PC-9 (cell line): ENCODE measurements around the gene NPHS1. TPM values are rescaled to one million over a fixed set of nuclear protein-coding genes. Genes with fewer than 3 reads are reported as not detected.
A peak's percentile ranks its signal among the peaks of the same experiment; 100 is the strongest.

Source experiments
- BruUV-seq: library from RNA; stranded (reverse); fragments of 400-500 nt; replicated peaks from 2 replicates; lab custom pipeline; 2021; lab: Mats Ljungman, UMichigan
- CTCF ChIA-PET: fragments of 300-600 bp; sonication (Branson Sonifier 250); formaldehyde crosslinking; loops from one replicate; lab custom pipeline; 2022; ENCODE audit warnings: antibody characterized with exemption; lab: Charles Lee
- POLR2A ChIA-PET: fragments of 300-600 bp; sonication (Branson Sonifier 250); formaldehyde crosslinking; loops from one replicate; lab custom pipeline; 2022; ENCODE audit warnings: antibody characterized with exemption; ENCODE audit not compliant: unreplicated experiment; lab: Charles Lee
- DNase-seq, 2 experiments: peaks; one replicate each; pipeline versions ENCODE4 v3.0.0 to v3.0.0-alpha.2; 2015 to 2022; ENCODE audit warnings: mixed read lengths in 1 of 2
- H2AFZ ChIP-seq: fragments of 200-600 bp; sonication (generic); 2 replicates; pipeline ENCODE4 v1.8.1; 2017; ENCODE audit warnings: antibody characterized with exemption
- H3F3A ChIP-seq: fragments of 200-600 bp; sonication (generic); 2 replicates; pipeline ENCODE4 v1.8.1; 2017; ENCODE audit warnings: antibody characterized with exemption, mild to moderate bottlenecking, low read depth; ENCODE audit not compliant: insufficient read depth
- H3K27ac ChIP-seq: fragments of 200-600 bp; sonication (generic); 2 replicates; pipeline ENCODE4 v1.6.1; 2016; ENCODE audit warnings: mixed run types
- H3K27me3 ChIP-seq: fragments of 200-600 bp; sonication (generic); 2 replicates; pipeline ENCODE4 v1.6.1; 2016; ENCODE audit warnings: low read depth, mixed run types; ENCODE audit not compliant: insufficient read depth
- H3K36me3 ChIP-seq: fragments of 200-600 bp; sonication (generic); 2 replicates; pipeline ENCODE4 v1.6.1; 2016; ENCODE audit warnings: low read depth, mixed run types
- H3K4me1 ChIP-seq: fragments of 200-600 bp; sonication (generic); replicated peaks from 2 replicates; pipeline ENCODE4 v1.6.1; 2016; ENCODE audit warnings: mixed run types; ENCODE audit not compliant: insufficient read depth
- H3K4me2 ChIP-seq: fragments of 200-600 bp; sonication (generic); 2 replicates; pipeline ENCODE4 v1.6.1; 2017; ENCODE audit warnings: mixed run types
- H3K4me3 ChIP-seq: fragments of 200-600 bp; sonication (generic); 2 replicates; pipeline ENCODE4 v1.6.1; 2016; ENCODE audit warnings: mixed run types
- H3K79me2 ChIP-seq: fragments of 200-600 bp; sonication (generic); 2 replicates; pipeline ENCODE4 v1.6.1; 2017; ENCODE audit warnings: low read depth, mixed run types
- H3K9me2 ChIP-seq: fragments of 200-600 bp; sonication (generic); 2 replicates; pipeline ENCODE4 v1.8.1; 2017; ENCODE audit warnings: mild to moderate bottlenecking; ENCODE audit not compliant: insufficient read depth
- H3K9me3 ChIP-seq: fragments of 200-600 bp; sonication (generic); 2 replicates; pipeline ENCODE4 v1.8.1; 2016; ENCODE audit warnings: low read depth; ENCODE audit not compliant: insufficient read depth
- H4K20me1 ChIP-seq: fragments of 200-600 bp; sonication (generic); 2 replicates; pipeline ENCODE4 v1.8.1; 2017; ENCODE audit not compliant: insufficient read depth
- EZH2 ChIP-seq: fragments of 200-600 bp; sonication (generic); IDR thresholded peaks from 2 replicates; pipeline ENCODE4 v1.8.0; 2017; ENCODE audit warnings: antibody characterized with exemption, low read depth
- intact Hi-C: fragments of 100-400 bp; cut with micrococcal nuclease; formaldehyde crosslinking; loops from one replicate; pipeline ENCODE4 v1.10.0; 2022; ENCODE audit not compliant: unreplicated experiment
- total RNA-seq: library from RNA; stranded (reverse); gene quantifications from 2 replicates; pipeline ENCODE4 v1.2.3, GENCODE V29; 2021
- TF ChIP-seq, protein P1 (sequence below): fragments of 200-600 bp; sonication (generic); conservative IDR thresholded peaks from 2 replicates; pipeline ENCODE4 v1.6.1; 2017; ENCODE audit warnings: mixed run types, antibody characterized with exemption, mild to moderate bottlenecking, moderate library complexity

The NPHS1 gene
- total RNA-seq, 1 experiment from 2014 or later = not detected

DNA sequence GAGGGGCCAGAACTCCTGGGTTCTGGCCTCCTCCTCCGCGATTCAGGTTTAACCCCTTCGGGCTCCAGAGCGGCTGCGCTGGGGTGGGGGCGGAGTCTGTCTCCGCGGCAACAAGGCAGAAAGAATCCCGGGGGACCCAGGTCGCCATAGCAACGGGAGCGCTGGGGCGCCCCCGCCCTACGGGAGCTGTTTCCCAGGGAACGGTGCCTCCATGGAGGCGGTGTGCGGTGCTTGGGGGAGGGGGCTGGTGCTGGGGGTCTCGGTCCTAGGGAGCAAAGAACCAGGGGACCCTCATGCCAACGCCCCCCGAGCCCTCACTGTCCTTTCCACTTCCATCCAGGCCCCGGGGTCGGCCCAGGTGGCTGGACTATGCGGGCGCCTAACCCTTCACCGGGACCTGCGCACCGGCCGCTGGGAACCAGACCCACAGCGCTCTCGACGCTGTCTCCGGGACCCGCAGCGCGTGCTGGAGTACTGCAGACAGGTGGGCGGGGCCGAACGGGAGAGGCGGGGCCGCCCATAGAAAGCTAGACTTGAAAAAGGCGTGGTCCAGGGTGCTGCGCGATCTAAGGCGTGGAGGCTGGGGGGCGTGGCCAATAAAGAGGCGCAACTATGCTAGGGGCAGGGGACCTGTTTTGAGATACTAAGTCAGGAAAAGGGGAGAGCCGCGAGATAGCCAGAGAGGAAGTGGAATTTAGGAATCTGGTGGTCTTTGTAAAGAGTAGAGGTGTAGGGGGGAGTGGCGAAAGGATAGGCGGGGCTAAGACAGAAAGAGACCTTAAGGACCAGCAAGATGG is 17.2 kb upstream of the NPHS1 start:
- POLR2A ChIA-PET = no interaction called here

DNA sequence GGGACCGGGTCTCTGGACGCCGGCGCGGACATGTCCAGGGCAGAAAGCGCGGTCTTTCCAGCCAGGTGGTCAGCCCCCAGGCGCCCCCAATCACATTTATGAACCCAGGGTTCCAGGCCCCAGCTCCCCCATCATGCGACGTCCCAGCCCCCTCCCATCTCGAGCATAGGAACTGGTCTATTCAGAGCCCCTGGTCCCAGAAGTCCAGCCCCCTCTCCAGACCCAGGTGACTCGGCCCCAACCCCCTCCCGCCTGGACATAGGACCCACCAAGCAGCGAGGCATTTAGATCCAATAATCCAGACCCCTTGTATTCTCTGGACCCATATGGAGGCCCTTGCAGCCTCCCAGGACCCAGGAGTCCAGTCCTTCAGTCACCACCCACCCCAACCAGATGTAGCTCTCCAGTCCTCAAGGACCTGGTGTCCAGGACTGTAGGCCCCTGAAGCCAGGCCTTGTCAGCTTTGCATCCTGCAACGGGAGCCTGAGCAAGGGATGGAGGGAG is 16.6 kb upstream of the NPHS1 start:
- Histone ChIP-seq H4K20me1 (no peaks in the 10 kb centered on the region), H3K4me2 (peak overlapping the region; percentile 55; the same call in 1 of the 2 replicates), H3K4me3 (peak overlapping the region; percentile 35; the same call in 1 of the 2 replicates), H3K9me3 (no peaks in the 10 kb centered on the region), H3K4me1 (no peaks in the 10 kb centered on the region), H3F3A (no peaks in the 10 kb centered on the region), H3K9me2 (no peaks in the 10 kb centered on the region), H3K27me3 (peaks cover 55% of the 10 kb centered on the region), H3K27ac (no peak overlapping the region), H2AFZ (no peak overlapping the region), H3K79me2 (no peaks in the 10 kb centered on the region), H3K36me3 (no peaks in the 10 kb centered on the region)
- CTCF ChIA-PET = no interaction called here
- DNase-seq = no peak
- no TSS peak for BruUV-seq
- intact Hi-C loops = no loop called here
- POLR2A ChIA-PET = interaction anchor here (0.8 kb wide), 1 partner anchor 139 kb away, joined by 15 read pairs; the partner anchor contains the start of gene SYNE4
- TF ChIP-seq, protein P1, sequence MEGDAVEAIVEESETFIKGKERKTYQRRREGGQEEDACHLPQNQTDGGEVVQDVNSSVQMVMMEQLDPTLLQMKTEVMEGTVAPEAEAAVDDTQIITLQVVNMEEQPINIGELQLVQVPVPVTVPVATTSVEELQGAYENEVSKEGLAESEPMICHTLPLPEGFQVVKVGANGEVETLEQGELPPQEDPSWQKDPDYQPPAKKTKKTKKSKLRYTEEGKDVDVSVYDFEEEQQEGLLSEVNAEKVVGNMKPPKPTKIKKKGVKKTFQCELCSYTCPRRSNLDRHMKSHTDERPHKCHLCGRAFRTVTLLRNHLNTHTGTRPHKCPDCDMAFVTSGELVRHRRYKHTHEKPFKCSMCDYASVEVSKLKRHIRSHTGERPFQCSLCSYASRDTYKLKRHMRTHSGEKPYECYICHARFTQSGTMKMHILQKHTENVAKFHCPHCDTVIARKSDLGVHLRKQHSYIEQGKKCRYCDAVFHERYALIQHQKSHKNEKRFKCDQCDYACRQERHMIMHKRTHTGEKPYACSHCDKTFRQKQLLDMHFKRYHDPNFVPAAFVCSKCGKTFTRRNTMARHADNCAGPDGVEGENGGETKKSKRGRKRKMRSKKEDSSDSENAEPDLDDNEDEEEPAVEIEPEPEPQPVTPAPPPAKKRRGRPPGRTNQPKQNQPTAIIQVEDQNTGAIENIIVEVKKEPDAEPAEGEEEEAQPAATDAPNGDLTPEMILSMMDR = no peak
- no peak for TF ChIP-seq EZH2

More for the DNA sequence above, 17.2 kb upstream of the NPHS1 start:
- Histone ChIP-seq H3K27me3 (peaks cover 53% of the 10 kb centered on the region), H3K79me2 (no peaks in the 10 kb centered on the region), H3K27ac (no peak overlapping the region), H3K4me2 (no peak overlapping the region; the same call in 1 of the 2 replicates), H3K9me2 (no peaks in the 10 kb centered on the region), H3K4me3 (no peak overlapping the region), H3F3A (no peaks in the 10 kb centered on the region), H2AFZ (no peak overlapping the region), H3K36me3 (no peaks in the 10 kb centered on the region), H3K4me1 (no peaks in the 10 kb centered on the region), H4K20me1 (no peaks in the 10 kb centered on the region), H3K9me3 (no peaks in the 10 kb centered on the region)
- BruUV-seq = no TSS peak
- peak in 1 of 2 experiments; percentile 38 for DNase-seq
- CTCF ChIA-PET = no interaction called here
- intact Hi-C loops = no loop called here
- TF ChIP-seq, protein P1 = no peak
- no peak for TF ChIP-seq EZH2

DNA sequence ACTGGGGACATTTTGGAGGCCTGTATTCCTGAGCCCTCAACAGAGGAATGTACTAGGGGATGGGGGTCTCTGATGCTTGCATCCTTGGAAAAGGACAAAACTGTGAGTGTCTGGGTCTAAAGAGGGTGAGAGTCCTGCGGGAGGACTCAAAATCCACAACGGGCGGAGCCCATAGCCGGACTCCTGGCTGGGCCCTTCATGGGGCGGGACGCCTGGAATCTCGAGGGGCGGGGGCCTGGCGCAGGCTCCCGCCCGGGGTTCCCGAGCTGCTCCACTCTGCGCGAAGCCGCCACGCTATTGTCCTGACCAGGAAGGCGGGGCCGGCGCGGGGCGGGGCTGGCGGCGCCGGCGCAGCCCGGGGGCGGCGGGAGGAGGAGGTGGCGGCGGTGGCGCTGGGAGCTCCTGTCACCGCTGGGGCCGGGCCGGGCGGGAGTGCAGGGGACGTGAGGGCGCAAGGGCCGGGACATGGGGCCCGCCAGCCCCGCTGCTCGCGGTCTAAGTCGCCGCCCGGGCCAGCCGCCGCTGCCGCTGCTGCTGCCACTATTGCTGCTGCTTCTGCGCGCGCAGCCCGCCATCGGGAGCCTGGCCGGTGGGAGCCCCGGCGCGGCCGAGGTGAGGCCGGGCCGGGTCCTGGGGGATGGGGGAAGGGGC is 16.0 kb upstream of the NPHS1 start, which contains the start of gene APLP1:
TSS of gene APLP1 (plus strand) at position 403 of the 651 bp plus-strand sequence. CDS start at position 466, 63 bp downstream.
- H4K20me1 ChIP-seq = no peaks in the 10 kb centered on the region
- H3K4me3 ChIP-seq = peak within 1 kb of the TSS; percentile 35; the same call in 1 of the 2 replicates
- H3K36me3 ChIP-seq = no peaks in the 10 kb centered on the region
- no peaks in the 10 kb centered on the region for H3K4me1 ChIP-seq
- POLR2A ChIA-PET = interaction anchor here (0.7 to 0.8 kb wide), 2 partner anchors 140 to 261 kb away, joined by 3 to 15 read pairs; partner anchors contain the start of gene SYNE4
- H3K27ac ChIP-seq = no peak within 1 kb of the TSS
- CTCF ChIA-PET = no interaction called here
- BruUV-seq = no TSS peak
- H3K79me2 ChIP-seq = no peaks in the 10 kb centered on the region
- no peaks in the 10 kb centered on the region for H3K9me2 ChIP-seq
- H2AFZ ChIP-seq = no peak within 1 kb of the TSS
- no peaks in the 10 kb centered on the region for H3K9me3 ChIP-seq
- intact Hi-C loops = no loop called here
- 0 out of 2 replicates have a peak, but pooled peaks have one; percentile 90 for TF ChIP-seq EZH2
- TF ChIP-seq, protein P1 = no peak
- peak within 1 kb of the TSS; percentile 55; the same call in 1 of the 2 replicates for H3K4me2 ChIP-seq
- no peaks in the 10 kb centered on the region for H3F3A ChIP-seq
- H3K27me3 ChIP-seq = peaks cover 61% of the 10 kb centered on the region
- DNase-seq = peak in 1 of 2 experiments; percentile 69
